ENCODE measurements around the gene ZNF638. TPM values are rescaled to one million over a fixed set of nuclear protein-coding genes. Genes with fewer than 3 reads are reported as not detected.
"Not testable (repeated sequence)": the region's sequence is repeated elsewhere in the genome, so short reads cannot be mapped to it uniquely, and the experiment has no call there.

Gene ZNF638
- total RNA-seq, 2 donors from 2014 or later = 104 to 135 TPM

- DNase-seq (ENCODE audit: low spot score); ATAC-seq; H3K9me3 Mint-ChIP-seq; H3K36me3 Mint-ChIP-seq; H3K4me3 Mint-ChIP-seq; H3K27me3 Mint-ChIP-seq; H3K27ac Mint-ChIP-seq: not testable (repeated sequence)
- H3K4me1 Mint-ChIP-seq (ENCODE audit: low read depth in 2 of 2) = peaks cover 19 to 20% of the 10 kb centered on the region in 2 donors
These were observed 113.6 kb downstream of the ZNF638 start for GRCh38 chr2:71445142-71445541.

DNA sequence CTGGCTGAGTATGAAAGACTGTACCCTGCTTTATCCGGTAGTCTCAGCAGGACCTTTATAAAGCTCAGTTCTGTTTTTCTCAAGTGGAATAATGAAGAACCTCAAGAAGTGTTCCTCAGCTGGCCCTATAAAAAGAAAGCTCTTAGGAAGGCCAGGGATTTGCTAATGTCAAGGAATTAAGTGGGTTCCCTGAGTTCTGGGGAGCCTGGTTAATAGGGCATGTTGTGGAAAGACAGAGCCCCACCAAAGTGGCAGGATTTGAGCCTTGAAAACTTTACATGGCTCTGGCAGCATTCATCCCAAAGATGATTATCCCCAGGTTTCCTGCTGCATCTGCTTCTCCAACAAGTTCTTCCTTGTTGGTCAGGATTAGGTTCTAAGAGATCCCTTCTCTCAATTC lies 114.9 kb downstream of the ZNF638 start:
- Mint-ChIP-seq H3K4me1 (ENCODE audit: low read depth in 2 of 2) (peaks cover 25 to 26% of the 10 kb centered on the region in 2 donors), H3K4me3 (no peak overlapping the region), H3K27ac (no peak overlapping the region), H3K27me3 (peaks cover 0 to 3% of the 10 kb centered on the region in 2 donors), H3K9me3 (no peaks in the 10 kb centered on the region), H3K36me3 (no peaks in the 10 kb centered on the region)
- ATAC-seq (no peak), DNase-seq (ENCODE audit: low spot score) (no peak)

DNA sequence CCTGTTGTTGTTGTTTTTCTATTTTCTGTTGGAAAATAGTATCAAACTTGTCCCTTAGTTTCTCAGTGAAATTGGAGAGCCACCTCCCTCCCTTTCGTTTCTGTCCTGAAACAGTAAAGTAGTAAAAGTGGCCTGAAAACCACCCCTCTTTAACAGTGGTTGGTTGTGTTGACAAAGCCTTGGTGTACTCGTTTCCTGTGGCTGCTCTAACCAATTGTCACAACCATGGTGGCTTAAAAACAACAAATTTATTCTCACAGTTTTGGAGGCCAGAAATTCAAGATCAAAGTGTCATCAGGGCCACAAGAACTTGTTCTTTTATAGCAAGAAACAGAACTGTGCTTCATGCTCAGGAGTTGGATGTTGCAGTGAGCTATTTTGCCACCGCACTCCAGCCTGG lies 117.8 kb downstream of the ZNF638 start:
- H3K36me3 Mint-ChIP-seq = no peaks in the 10 kb centered on the region
- peak overlapping the region; percentile 61 for H3K4me3 Mint-ChIP-seq
- H3K9me3 Mint-ChIP-seq = no peaks in the 10 kb centered on the region
- H3K4me1 Mint-ChIP-seq (ENCODE audit: low read depth in 2 of 2) = peaks cover 38 to 46% of the 10 kb centered on the region in 2 donors
- ATAC-seq (peak; percentile 44 to 59), DNase-seq (ENCODE audit: low spot score) (no peak)
- H3K27ac Mint-ChIP-seq = peak overlapping the region; percentile 22 to 59
- peaks cover 3 to 6% of the 10 kb centered on the region in 2 donors for H3K27me3 Mint-ChIP-seq

DNA sequence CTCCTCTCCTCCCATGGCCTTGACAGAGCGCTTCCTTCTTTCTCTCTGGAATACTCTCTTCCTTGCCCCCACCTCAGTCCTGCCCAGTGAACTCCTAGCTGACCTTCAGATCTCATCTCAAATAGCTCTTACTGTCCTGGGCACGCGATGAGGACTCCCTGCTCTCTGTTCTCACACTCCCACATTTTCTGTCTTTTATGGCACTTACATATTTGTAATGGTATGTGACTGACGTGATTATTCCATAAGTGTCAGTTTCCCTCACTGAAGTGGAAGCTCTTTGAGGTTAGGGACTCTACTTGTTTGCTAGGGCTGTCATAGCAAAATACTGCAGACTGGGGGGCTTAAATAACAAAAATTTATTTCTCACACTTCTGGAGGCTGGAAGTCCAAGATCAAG lies 120.1 kb downstream of the ZNF638 start:
- H3K27me3 Mint-ChIP-seq = peaks cover 14 to 23% of the 10 kb centered on the region in 2 donors
- H3K4me1 Mint-ChIP-seq (ENCODE audit: low read depth in 2 of 2) = peaks cover 60 to 69% of the 10 kb centered on the region in 2 donors
- no peak for ATAC-seq
- H3K27ac Mint-ChIP-seq = peak overlapping the region; percentile 54 to 65
- no peaks in the 10 kb centered on the region for H3K9me3 Mint-ChIP-seq
- peak overlapping the region; percentile 64 for H3K4me3 Mint-ChIP-seq
- DNase-seq (ENCODE audit: low spot score) = no peak
- no peaks in the 10 kb centered on the region for H3K36me3 Mint-ChIP-seq

GRCh38 chr2:71452565-71452964 lies 121.0 kb downstream of the ZNF638 start:
- H3K27ac Mint-ChIP-seq = peak overlapping the region; percentile 54 to 65
- H3K9me3 Mint-ChIP-seq = no peaks in the 10 kb centered on the region
- DNase-seq (ENCODE audit: low spot score) = peak; percentile 86
- no peaks in the 10 kb centered on the region for H3K36me3 Mint-ChIP-seq
- peak overlapping the region; percentile 64 for H3K4me3 Mint-ChIP-seq
- peak; percentile 89 to 94 for ATAC-seq
- H3K27me3 Mint-ChIP-seq = peaks cover 12 to 23% of the 10 kb centered on the region in 2 donors
- peaks cover 62 to 71% of the 10 kb centered on the region in 2 donors for H3K4me1 Mint-ChIP-seq (ENCODE audit: low read depth in 2 of 2)

GRCh38 chr2:71453404-71454220 lies 122.0 kb downstream of the ZNF638 start, which contains the start of gene DYSF:
Gene DYSF, plus strand, starts transcription at chr2:71453561.
- Mint-ChIP-seq H3K9me3 (no peaks in the 10 kb centered on the region), H3K27ac (peak within 1 kb of the TSS; percentile 54 to 73), H3K4me3 (peak within 1 kb of the TSS; percentile 64), H3K4me1 (ENCODE audit: low read depth in 2 of 2) (peaks cover 65 to 70% of the 10 kb centered on the region in 2 donors), H3K27me3 (peaks cover 12 to 23% of the 10 kb centered on the region in 2 donors), H3K36me3 (no peaks in the 10 kb centered on the region)
- DNase-seq (ENCODE audit: low spot score) = peak; percentile 71
- peak; percentile 63 to 72 for ATAC-seq

- DNase-seq (ENCODE audit: low spot score) = no peak
- Mint-ChIP-seq H3K9me3 (no peaks in the 10 kb centered on the region), H3K4me1 (ENCODE audit: low read depth in 2 of 2) (peaks cover 61 to 63% of the 10 kb centered on the region in 2 donors), H3K27ac (peak overlapping the region; percentile 46 to 73), H3K27me3 (peaks cover 12 to 23% of the 10 kb centered on the region in 2 donors), H3K4me3 (peak overlapping the region; percentile 64), H3K36me3 (no peaks in the 10 kb centered on the region)
- no peak for ATAC-seq
These were observed 122.8 kb downstream of the ZNF638 start for GRCh38 chr2:71454221-71455010.

GRCh38 chr2:71455011-71455740 lies 123.6 kb downstream of the ZNF638 start:
- H3K9me3 Mint-ChIP-seq = no peaks in the 10 kb centered on the region
- H3K4me1 Mint-ChIP-seq (ENCODE audit: low read depth in 2 of 2) = peaks cover 57 to 59% of the 10 kb centered on the region in 2 donors
- no peaks in the 10 kb centered on the region for H3K36me3 Mint-ChIP-seq
- DNase-seq (ENCODE audit: low spot score) = no peak
- H3K27ac Mint-ChIP-seq = peak overlapping the region; percentile 46 to 76
- ATAC-seq = no peak
- H3K27me3 Mint-ChIP-seq = peaks cover 12 to 23% of the 10 kb centered on the region in 2 donors
- H3K4me3 Mint-ChIP-seq = peak overlapping the region; percentile 64

GRCh38 chr2:71455741-71456569 lies 124.4 kb downstream of the ZNF638 start:
- H3K27ac Mint-ChIP-seq = peak overlapping the region in 1 of 2 donors; percentile 76
- no peaks in the 10 kb centered on the region for H3K36me3 Mint-ChIP-seq
- peak overlapping the region; percentile 64 for H3K4me3 Mint-ChIP-seq
- peaks cover 12 to 25% of the 10 kb centered on the region in 2 donors for H3K27me3 Mint-ChIP-seq
- peaks cover 56 to 57% of the 10 kb centered on the region in 2 donors for H3K4me1 Mint-ChIP-seq (ENCODE audit: low read depth in 2 of 2)
- no peak for DNase-seq (ENCODE audit: low spot score)
- ATAC-seq = no peak
- H3K9me3 Mint-ChIP-seq = no peaks in the 10 kb centered on the region

DNA sequence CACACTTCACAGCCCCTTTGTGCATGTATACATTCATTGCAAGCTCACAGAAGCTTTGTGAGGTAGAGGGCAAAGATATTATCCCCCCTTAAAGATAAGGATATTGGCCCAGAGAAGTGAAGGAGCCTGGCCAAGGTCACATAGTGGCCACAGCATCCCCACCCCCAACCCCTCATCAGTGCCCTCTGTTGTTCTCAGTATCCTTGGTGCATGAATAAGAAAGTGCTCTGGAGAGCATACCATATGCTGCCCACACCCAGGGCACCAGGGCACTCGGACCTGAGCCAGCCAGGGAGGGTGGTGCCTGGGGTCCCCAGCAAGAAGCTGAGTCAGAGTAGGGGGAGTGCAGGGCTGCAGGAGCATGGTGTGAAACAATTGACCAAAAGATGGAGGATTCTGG lies 125.0 kb downstream of the ZNF638 start:
- peaks cover 12 to 29% of the 10 kb centered on the region in 2 donors for H3K27me3 Mint-ChIP-seq
- no peak for DNase-seq (ENCODE audit: low spot score)
- no peak for ATAC-seq
- H3K36me3 Mint-ChIP-seq = no peaks in the 10 kb centered on the region
- H3K4me1 Mint-ChIP-seq (ENCODE audit: low read depth in 2 of 2) = peaks cover 49 to 51% of the 10 kb centered on the region in 2 donors
- H3K27ac Mint-ChIP-seq = peak overlapping the region in 1 of 2 donors; percentile 76
- peak overlapping the region; percentile 64 for H3K4me3 Mint-ChIP-seq
- no peaks in the 10 kb centered on the region for H3K9me3 Mint-ChIP-seq

GRCh38 chr2:71457123-71457915 lies 125.7 kb downstream of the ZNF638 start:
- peaks cover 43 to 44% of the 10 kb centered on the region in 2 donors for H3K4me1 Mint-ChIP-seq (ENCODE audit: low read depth in 2 of 2)
- H3K36me3 Mint-ChIP-seq = no peaks in the 10 kb centered on the region
- no peaks in the 10 kb centered on the region for H3K9me3 Mint-ChIP-seq
- no peak for ATAC-seq
- peaks cover 12 to 24% of the 10 kb centered on the region in 2 donors for H3K27me3 Mint-ChIP-seq
- DNase-seq (ENCODE audit: low spot score) = no peak
- H3K27ac Mint-ChIP-seq = peak overlapping the region in 1 of 2 donors; percentile 65
- H3K4me3 Mint-ChIP-seq = no peak overlapping the region

GRCh38 chr2:71457923-71458322 lies 126.3 kb downstream of the ZNF638 start:
- DNase-seq (ENCODE audit: low spot score) = no peak
- Mint-ChIP-seq H3K27me3 (peaks cover 12 to 24% of the 10 kb centered on the region in 2 donors), H3K36me3 (no peaks in the 10 kb centered on the region), H3K9me3 (no peaks in the 10 kb centered on the region), H3K27ac (peak overlapping the region in 1 of 2 donors; percentile 65), H3K4me1 (ENCODE audit: low read depth in 2 of 2) (peaks cover 38 to 40% of the 10 kb centered on the region in 2 donors), H3K4me3 (no peak overlapping the region)
- ATAC-seq = no peak
